Brain microvascular endothelial cell (primary cell): Measurements from ENCODE around the gene TEKTIP1.

Source experiments
- DNase-seq: peaks from one replicate; pipeline ENCODE4 v3.0.0-alpha.2; 2020
- H3K27ac ChIP-seq: fragments of 250-450 bp; sonication (Bioruptor Pico); 2 replicates; pipeline ENCODE4 v1.5.1; 2020; ENCODE audit warnings: mild to moderate bottlenecking, moderate library complexity
- H3K27me3 ChIP-seq: fragments of 250-450 bp; sonication (Bioruptor Pico); replicated peaks from 2 replicates; pipeline ENCODE4 v1.5.1; 2020; ENCODE audit warnings: mild to moderate bottlenecking
- H3K36me3 ChIP-seq: fragments of 250-450 bp; sonication (Bioruptor Pico); replicated peaks from 2 replicates; pipeline ENCODE4 v1.5.1; 2020; ENCODE audit warnings: mild to moderate bottlenecking
- H3K4me3 ChIP-seq: 2 replicates; pipeline ENCODE4 v1.5.1; 2011; ENCODE audit warnings: low read depth, mild to moderate bottlenecking, control low read depth, low read length, moderate library complexity
- CTCF ChIP-seq: IDR thresholded peaks from 2 replicates; pipeline ENCODE4 v1.5.1; 2011; ENCODE audit warnings: low read depth, mild to moderate bottlenecking, moderate library complexity, low read length, control low read depth, inconsistent platforms; ENCODE audit errors: missing control alignments
- in situ Hi-C: cut with HindIII; loops from 2 replicates; pipeline ENCODE4 v1.10.0; 2017; ENCODE audit warnings: low sequenced_read_pairs, low pct_ligation_motif_present

The TEKTIP1 gene

GRCh38 chr19:3534375-3535234, 4.4 kb upstream of the TEKTIP1 start:
- TF ChIP-seq CTCF, result no peak
- in situ Hi-C loops, result no loop called here

GRCh38 chr19:3535235-3535535, 3.8 kb upstream of the TEKTIP1 start:
- no peak for DNase-seq
- H3K27ac ChIP-seq, result no peak overlapping the region
- in situ Hi-C loops, result no loop called here
- H3K4me3 ChIP-seq, result no peak overlapping the region
- no peak for TF ChIP-seq CTCF
- peaks cover 44% of the 10 kb centered on the region for H3K36me3 ChIP-seq
- H3K27me3 ChIP-seq, result no peaks in the 10 kb centered on the region

More at GRCh38 chr19:3534375-3535234, 4.4 kb upstream of the TEKTIP1 start:
- no peak for DNase-seq
- Histone ChIP-seq H3K27me3 (no peaks in the 10 kb centered on the region), H3K4me3 (no peak overlapping the region), H3K36me3 (peaks cover 44% of the 10 kb centered on the region), H3K27ac (no peak overlapping the region)

GRCh38 chr19:3535563-3535965, 3.4 kb upstream of the TEKTIP1 start:
- in situ Hi-C loops, result no loop called here
- Histone ChIP-seq H3K27me3 (no peaks in the 10 kb centered on the region), H3K4me3 (no peak overlapping the region), H3K36me3 (peaks cover 42% of the 10 kb centered on the region), H3K27ac (no peak overlapping the region)
- no peak for TF ChIP-seq CTCF
- DNase-seq, result no peak

GRCh38 chr19:3535981-3536380, 3.0 kb upstream of the TEKTIP1 start:
- in situ Hi-C loops, result no loop called here
- Histone ChIP-seq H3K4me3 (no peak overlapping the region), H3K27me3 (no peaks in the 10 kb centered on the region), H3K27ac (no peak overlapping the region), H3K36me3 (peaks cover 42% of the 10 kb centered on the region)
- TF ChIP-seq CTCF, result no peak
- DNase-seq, result no peak

GRCh38 chr19:3536429-3537100, 2.4 kb upstream of the TEKTIP1 start:
- no peak for DNase-seq
- Histone ChIP-seq H3K27me3 (no peaks in the 10 kb centered on the region), H3K36me3 (peaks cover 37% of the 10 kb centered on the region), H3K27ac (no peak overlapping the region), H3K4me3 (no peak overlapping the region)
- in situ Hi-C loops, result no loop called here
- TF ChIP-seq CTCF, result no peak

- in situ Hi-C loops, result no loop called here
- H3K4me3 ChIP-seq, result no peak overlapping the region
- no peak overlapping the region for H3K27ac ChIP-seq
- DNase-seq, result no peak
- no peak for TF ChIP-seq CTCF
- peaks cover 36% of the 10 kb centered on the region for H3K36me3 ChIP-seq
- no peaks in the 10 kb centered on the region for H3K27me3 ChIP-seq
These were observed 1.9 kb upstream of the TEKTIP1 start for GRCh38 chr19:3537101-3537437.
